PC-9 (cell line): Measurements from ENCODE around the gene TUBD1. TPM values are rescaled to one million over a fixed set of nuclear protein-coding genes. Genes with fewer than 3 reads are reported as not detected.
A peak's percentile ranks its signal among the peaks of the same experiment; 100 is the strongest.

Source experiments
- BruUV-seq: library from RNA; stranded (reverse); fragments of 400-500 nt; replicated peaks from 2 replicates; lab custom pipeline; 2021; lab: Mats Ljungman, UMichigan
- CTCF ChIA-PET: fragments of 300-600 bp; sonication (Branson Sonifier 250); formaldehyde crosslinking; loops from one replicate; lab custom pipeline; 2022; ENCODE audit warnings: antibody characterized with exemption; lab: Charles Lee
- POLR2A ChIA-PET: fragments of 300-600 bp; sonication (Branson Sonifier 250); formaldehyde crosslinking; loops from one replicate; lab custom pipeline; 2022; ENCODE audit warnings: antibody characterized with exemption; ENCODE audit not compliant: unreplicated experiment; lab: Charles Lee
- DNase-seq, 2 experiments: peaks; one replicate each; pipeline versions ENCODE4 v3.0.0 to v3.0.0-alpha.2; 2015 to 2022; ENCODE audit warnings: mixed read lengths in 1 of 2
- H2AFZ ChIP-seq: fragments of 200-600 bp; sonication (generic); 2 replicates; pipeline ENCODE4 v1.8.1; 2017; ENCODE audit warnings: antibody characterized with exemption
- H3F3A ChIP-seq: fragments of 200-600 bp; sonication (generic); 2 replicates; pipeline ENCODE4 v1.8.1; 2017; ENCODE audit warnings: antibody characterized with exemption, mild to moderate bottlenecking, low read depth; ENCODE audit not compliant: insufficient read depth
- H3K27ac ChIP-seq: fragments of 200-600 bp; sonication (generic); 2 replicates; pipeline ENCODE4 v1.6.1; 2016; ENCODE audit warnings: mixed run types
- H3K27me3 ChIP-seq: fragments of 200-600 bp; sonication (generic); 2 replicates; pipeline ENCODE4 v1.6.1; 2016; ENCODE audit warnings: low read depth, mixed run types; ENCODE audit not compliant: insufficient read depth
- H3K36me3 ChIP-seq: fragments of 200-600 bp; sonication (generic); 2 replicates; pipeline ENCODE4 v1.6.1; 2016; ENCODE audit warnings: low read depth, mixed run types
- H3K4me1 ChIP-seq: fragments of 200-600 bp; sonication (generic); replicated peaks from 2 replicates; pipeline ENCODE4 v1.6.1; 2016; ENCODE audit warnings: mixed run types; ENCODE audit not compliant: insufficient read depth
- H3K4me2 ChIP-seq: fragments of 200-600 bp; sonication (generic); 2 replicates; pipeline ENCODE4 v1.6.1; 2017; ENCODE audit warnings: mixed run types
- H3K4me3 ChIP-seq: fragments of 200-600 bp; sonication (generic); 2 replicates; pipeline ENCODE4 v1.6.1; 2016; ENCODE audit warnings: mixed run types
- H3K79me2 ChIP-seq: fragments of 200-600 bp; sonication (generic); 2 replicates; pipeline ENCODE4 v1.6.1; 2017; ENCODE audit warnings: low read depth, mixed run types
- H3K9me2 ChIP-seq: fragments of 200-600 bp; sonication (generic); 2 replicates; pipeline ENCODE4 v1.8.1; 2017; ENCODE audit warnings: mild to moderate bottlenecking; ENCODE audit not compliant: insufficient read depth
- H3K9me3 ChIP-seq: fragments of 200-600 bp; sonication (generic); 2 replicates; pipeline ENCODE4 v1.8.1; 2016; ENCODE audit warnings: low read depth; ENCODE audit not compliant: insufficient read depth
- H4K20me1 ChIP-seq: fragments of 200-600 bp; sonication (generic); 2 replicates; pipeline ENCODE4 v1.8.1; 2017; ENCODE audit not compliant: insufficient read depth
- CTCF ChIP-seq: fragments of 200-600 bp; sonication (generic); conservative IDR thresholded peaks from 2 replicates; pipeline ENCODE4 v1.6.1; 2017; ENCODE audit warnings: mixed run types, antibody characterized with exemption, mild to moderate bottlenecking, moderate library complexity
- EZH2 ChIP-seq: fragments of 200-600 bp; sonication (generic); IDR thresholded peaks from 2 replicates; pipeline ENCODE4 v1.8.0; 2017; ENCODE audit warnings: antibody characterized with exemption, low read depth
- intact Hi-C: fragments of 100-400 bp; cut with micrococcal nuclease; formaldehyde crosslinking; loops from one replicate; pipeline ENCODE4 v1.10.0; 2022; ENCODE audit not compliant: unreplicated experiment
- microRNA-seq: library from miRNA; unstranded; fragments of <30 nt; microRNA quantifications from one replicate; pipeline ENCODE4 v1.2.0, GENCODE V29; 2021; ENCODE audit warnings: borderline number of aligned reads, borderline replicate concordance
- total RNA-seq: library from RNA; stranded (reverse); gene quantifications from 2 replicates; pipeline ENCODE4 v1.2.3, GENCODE V29; 2021

TUBD1 gene
- total RNA-seq, 1 experiment from 2014 or later: 13.5 TPM

GRCh38 chr17:59812139-59812538, 80.6 kb downstream of the TUBD1 start:
- H4K20me1 ChIP-seq: no peaks in the 10 kb centered on the region
- peaks cover 21% of the 10 kb centered on the region; the same call in 1 of the 2 replicates for H3F3A ChIP-seq
- H3K4me1 ChIP-seq: peaks cover 25% of the 10 kb centered on the region
- no peak overlapping the region for H3K4me3 ChIP-seq
- H3K4me2 ChIP-seq: no peak overlapping the region
- no peaks in the 10 kb centered on the region for H3K79me2 ChIP-seq
- BruUV-seq: no TSS peak
- ChIA-PET CTCF (no interaction called here), POLR2A (interaction anchor here (0.6 kb wide), 1 partner anchor 29 kb away, joined by 8 read pairs; no protein-coding TSS in a partner anchor)
- H3K36me3 ChIP-seq: peaks cover 10% of the 10 kb centered on the region; the same call in 1 of the 2 replicates
- TF ChIP-seq CTCF (no peak), EZH2 (no peak)
- H3K27ac ChIP-seq: peak overlapping the region; percentile 77
- no peaks in the 10 kb centered on the region for H3K9me2 ChIP-seq
- intact Hi-C loops: no loop called here
- no peaks in the 10 kb centered on the region for H3K9me3 ChIP-seq
- H2AFZ ChIP-seq: no peak overlapping the region
- H3K27me3 ChIP-seq: no peaks in the 10 kb centered on the region
- DNase-seq: no peak

- no peaks in the 10 kb centered on the region for H3K9me3 ChIP-seq
- H3K9me2 ChIP-seq: no peaks in the 10 kb centered on the region
- no peaks in the 10 kb centered on the region for H4K20me1 ChIP-seq
- peak; percentile 12 to 85 for DNase-seq
- H3K36me3 ChIP-seq: peaks cover 10% of the 10 kb centered on the region; the same call in 1 of the 2 replicates
- no peak for TF ChIP-seq EZH2
- TF ChIP-seq CTCF: no peak
- no peaks in the 10 kb centered on the region for H3K27me3 ChIP-seq
- H3K79me2 ChIP-seq: no peaks in the 10 kb centered on the region
- BruUV-seq: no TSS peak
- intact Hi-C loops: no loop called here
- peak overlapping the region; percentile 77 for H3K27ac ChIP-seq
- H2AFZ ChIP-seq: no peak overlapping the region
- H3K4me3 ChIP-seq: no peak overlapping the region
- POLR2A ChIA-PET: interaction anchor here (0.5 to 0.7 kb wide), 5 partner anchors 17 to 192 kb away, joined by 3 to 31 read pairs (median 5); no protein-coding TSS in a partner anchor
- H3K4me2 ChIP-seq: peak overlapping the region; percentile 40
- H3F3A ChIP-seq: peaks cover 21% of the 10 kb centered on the region; the same call in 1 of the 2 replicates
- CTCF ChIA-PET: no interaction called here
- peaks cover 25% of the 10 kb centered on the region for H3K4me1 ChIP-seq
These were observed 81.5 kb downstream of the TUBD1 start for GRCh38 chr17:59811209-59811608.

- Histone ChIP-seq H3K36me3 (peaks cover 8% of the 10 kb centered on the region; the same call in 1 of the 2 replicates), H3K9me2 (no peaks in the 10 kb centered on the region), H3K4me3 (no peak overlapping the region), H4K20me1 (no peaks in the 10 kb centered on the region), H2AFZ (no peak overlapping the region), H3K4me2 (peak overlapping the region; percentile 40), H3K79me2 (no peaks in the 10 kb centered on the region), H3K27ac (peak overlapping the region; percentile 77), H3K4me1 (peaks cover 25% of the 10 kb centered on the region), H3F3A (peaks cover 21% of the 10 kb centered on the region; the same call in 1 of the 2 replicates), H3K27me3 (no peaks in the 10 kb centered on the region), H3K9me3 (no peaks in the 10 kb centered on the region)
- CTCF ChIA-PET: no interaction called here
- intact Hi-C loops: no loop called here
- no peak for TF ChIP-seq EZH2
- no peak for TF ChIP-seq CTCF
- DNase-seq: no peak
- BruUV-seq: no TSS peak
- POLR2A ChIA-PET: interaction anchor here (0.5 to 0.7 kb wide), 3 partner anchors 17 to 192 kb away, joined by 4 to 31 read pairs (median 9); no protein-coding TSS in a partner anchor
These were observed 81.9 kb downstream of the TUBD1 start for GRCh38 chr17:59810894-59811153.

Small RNA genes within 50 kb of the gene (microRNA-seq; reads per million reads assigned to microRNA genes)
- gene MIR21: 261,620 reads per million, percentile 100 among the genes with 10 or more reads in this experiment

Other genes with a start within 250 kb of the TUBD1 start
- 23.3 and 25.9 TPM in 2 replicates for gene PTRH2, start 185.5 kb downstream of the TUBD1 start, total RNA-seq
- gene VMP1, start 185.3 kb downstream of the TUBD1 start, total RNA-seq: 222 and 236 TPM in 2 replicates
- 31.4 and 41.8 TPM in 2 replicates for gene RPS6KB1, start 178 bp upstream of the TUBD1 start, total RNA-seq
- gene RNFT1, start 71.8 kb upstream of the TUBD1 start, total RNA-seq: 19.9 and 24.7 TPM in 2 replicates
- 11.7 and 14.7 TPM in 2 replicates for gene HEATR6, start 186.0 kb upstream of the TUBD1 start, total RNA-seq